Stimulated activated CD8-positive, alpha-beta memory T cell treated with anti-CD3 and anti-CD28 coated beads, Interleukin-15, amount 100 ng/mL, for 24 hours (primary cell): ENCODE measurements around the gene SLC37A3.
"Not testable (repeated sequence)": the region's sequence is repeated elsewhere in the genome, so short reads cannot be mapped to it uniquely, and the experiment has no call there.

Source experiments
- DNase-seq: peaks from one replicate; pipeline ENCODE4 v3.0.0-alpha.2; 2020; ENCODE audit warnings: low read depth

SLC37A3 gene

GRCh38 chr7:140314573-140315480, 83.5 kb downstream of the SLC37A3 start:
- DNase-seq, result no peak

- no peak for DNase-seq
Observed at GRCh38 chr7:140312141-140312846, 86.0 kb downstream of the SLC37A3 start.

DNA sequence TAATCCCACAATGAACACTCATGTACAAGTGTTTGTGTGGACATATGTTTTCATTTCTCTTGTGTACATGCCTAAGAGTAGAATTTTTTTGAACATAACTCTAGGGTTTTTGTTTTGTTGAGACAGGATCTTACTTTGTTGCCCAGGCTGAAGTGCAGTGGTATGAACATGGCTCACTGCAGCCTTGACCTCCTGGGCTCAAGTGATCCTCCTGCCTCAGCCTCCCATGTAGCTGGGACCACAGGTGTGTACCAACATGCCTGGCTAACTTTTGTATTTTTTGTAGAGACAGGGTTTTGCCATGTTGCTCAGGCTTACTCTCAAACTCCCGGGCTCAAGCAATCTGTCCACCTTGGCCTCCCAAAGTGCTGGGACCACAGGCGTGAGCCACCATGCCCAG, 87.2 kb downstream of the SLC37A3 start:
- not testable (repeated sequence) for DNase-seq

- DNase-seq, result no peak
Observed at GRCh38 chr7:140310337-140311002, 87.9 kb downstream of the SLC37A3 start.

- DNase-seq, result no peak
Observed at GRCh38 chr7:140308060-140308459, 90.3 kb downstream of the SLC37A3 start.

DNA sequence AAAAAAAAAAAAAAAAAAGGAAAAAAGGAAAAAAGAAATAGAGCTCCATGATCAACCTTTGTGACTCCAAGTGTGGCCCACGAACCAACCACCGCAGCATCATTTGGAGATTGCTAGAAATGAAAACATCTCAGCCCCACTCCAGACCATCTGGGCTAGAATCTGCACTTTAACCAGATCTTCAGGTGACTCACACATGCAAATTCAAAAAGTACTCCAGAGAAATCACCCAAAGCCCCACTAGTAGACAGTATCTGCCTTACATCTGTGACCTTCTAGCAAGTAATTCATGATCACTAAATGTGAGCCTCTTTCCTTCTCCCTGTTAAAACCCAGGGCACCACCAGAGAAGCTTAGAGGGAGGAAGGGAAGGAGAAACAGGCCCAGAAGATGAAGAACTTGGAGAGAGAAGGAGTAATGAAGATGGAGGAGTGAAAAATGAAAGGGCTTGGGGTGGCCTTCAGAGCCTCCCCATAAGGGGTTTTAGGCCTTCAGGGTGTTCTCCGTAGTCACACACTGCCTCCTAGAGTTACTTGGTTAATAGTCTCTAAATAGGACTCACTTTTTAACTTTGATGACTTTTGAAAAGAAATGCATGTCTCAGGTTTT, 94.0 kb downstream of the SLC37A3 start:
- no peak for DNase-seq

- no peak for DNase-seq
Observed at GRCh38 chr7:140300243-140301136, 97.8 kb downstream of the SLC37A3 start.

DNA sequence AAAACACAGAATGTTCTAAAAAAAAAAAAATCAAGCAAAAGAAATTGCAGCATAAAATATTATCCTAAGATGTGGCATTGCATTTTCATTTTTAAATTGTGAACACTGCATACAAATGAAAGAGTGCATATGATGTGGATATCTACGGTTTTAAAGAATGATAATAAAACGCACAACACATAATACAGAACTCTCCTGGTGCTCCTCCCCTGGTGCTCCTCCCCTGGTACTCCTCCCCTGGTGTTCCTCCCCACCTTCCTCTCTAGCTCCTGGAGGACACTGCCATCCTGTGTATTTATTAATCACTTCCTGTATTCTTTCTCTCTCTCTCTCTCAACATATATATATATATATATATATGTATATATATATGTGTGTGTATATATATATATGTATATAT, 100.1 kb downstream of the SLC37A3 start:
- no peak for DNase-seq

DNA sequence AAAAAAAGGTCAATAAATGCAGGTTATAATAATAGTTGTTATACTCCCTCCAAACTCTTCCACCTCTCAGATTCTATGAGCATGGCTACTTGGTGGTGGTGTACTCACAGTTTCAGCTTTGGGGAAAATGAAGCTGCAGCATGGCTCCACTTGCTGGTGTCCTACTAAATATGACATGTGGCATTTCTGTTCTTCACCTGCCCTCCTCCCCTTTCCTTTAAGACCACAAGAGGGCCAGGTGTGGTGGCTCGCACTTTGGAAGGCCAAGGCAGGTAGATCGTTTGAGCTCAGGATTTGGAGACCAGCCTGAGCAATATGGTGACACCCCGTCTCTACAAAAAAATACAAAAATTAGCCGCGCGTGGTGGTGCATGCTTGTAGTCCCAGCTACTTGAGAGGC, 101.1 kb downstream of the SLC37A3 start:
- DNase-seq, result no peak

- no peak for DNase-seq
Observed at GRCh38 chr7:140295224-140295738, 103.0 kb downstream of the SLC37A3 start.

DNA sequence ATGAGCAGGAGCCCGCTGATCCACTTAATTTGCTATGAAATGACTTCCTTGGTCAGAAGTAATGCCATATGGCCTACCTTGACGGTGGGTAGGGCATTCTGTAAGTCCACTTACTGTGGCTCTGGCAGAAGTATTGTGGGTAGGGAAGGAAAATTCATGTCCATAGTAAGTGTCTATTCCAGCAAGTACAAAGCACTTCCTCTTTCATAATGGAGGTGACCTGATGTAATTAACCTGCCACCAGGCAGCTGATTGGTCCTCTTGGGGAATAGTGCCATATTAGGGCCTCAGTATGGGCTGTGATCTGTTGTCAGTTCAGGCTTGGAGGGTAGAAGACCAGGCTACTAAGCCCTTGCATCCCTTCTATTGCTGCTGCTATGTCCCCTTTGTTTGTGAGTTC, 103.9 kb downstream of the SLC37A3 start:
- no peak for DNase-seq

- DNase-seq, result no peak
Observed at GRCh38 chr7:140292438-140292837, 105.9 kb downstream of the SLC37A3 start.

DNA sequence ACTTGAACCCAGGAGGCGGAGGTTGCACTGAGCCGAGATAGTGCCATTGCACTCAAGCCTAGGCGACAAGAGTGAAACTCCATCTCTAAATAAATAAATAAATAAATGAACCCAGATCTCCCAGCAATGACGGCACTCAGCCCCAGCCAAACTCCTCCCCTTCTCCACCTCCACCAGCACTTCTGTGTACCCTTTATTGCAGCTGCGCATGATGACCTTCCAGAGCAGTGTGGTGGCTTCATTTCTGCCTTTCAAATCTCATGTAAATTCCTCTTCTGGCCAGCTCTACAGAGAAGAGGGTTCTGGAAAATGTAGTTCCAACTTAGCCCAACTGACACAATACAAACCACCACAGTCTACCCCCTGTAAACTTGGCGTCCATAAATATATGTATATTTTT, 108.5 kb downstream of the SLC37A3 start:
- DNase-seq, result no peak

DNA sequence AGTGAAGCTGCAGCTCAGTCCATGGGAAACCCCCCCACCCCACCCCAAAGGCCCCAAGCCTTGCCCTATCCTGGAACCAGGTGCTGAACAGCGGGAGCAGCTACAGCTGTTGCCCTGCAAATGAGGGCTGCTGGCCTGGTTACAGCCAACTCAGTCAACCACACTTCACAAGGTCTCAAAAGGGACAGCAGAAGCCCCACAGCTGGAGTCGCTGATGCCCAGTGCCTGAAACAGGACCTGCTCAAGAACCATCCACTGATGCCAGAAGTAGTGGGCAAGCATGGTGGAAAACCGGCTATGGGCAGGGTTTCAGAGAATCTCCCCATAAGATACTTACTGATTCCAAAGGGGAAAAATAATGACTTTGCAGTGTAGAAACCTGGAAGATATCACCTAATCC, 110.3 kb downstream of the SLC37A3 start:
- no peak for DNase-seq

DNA sequence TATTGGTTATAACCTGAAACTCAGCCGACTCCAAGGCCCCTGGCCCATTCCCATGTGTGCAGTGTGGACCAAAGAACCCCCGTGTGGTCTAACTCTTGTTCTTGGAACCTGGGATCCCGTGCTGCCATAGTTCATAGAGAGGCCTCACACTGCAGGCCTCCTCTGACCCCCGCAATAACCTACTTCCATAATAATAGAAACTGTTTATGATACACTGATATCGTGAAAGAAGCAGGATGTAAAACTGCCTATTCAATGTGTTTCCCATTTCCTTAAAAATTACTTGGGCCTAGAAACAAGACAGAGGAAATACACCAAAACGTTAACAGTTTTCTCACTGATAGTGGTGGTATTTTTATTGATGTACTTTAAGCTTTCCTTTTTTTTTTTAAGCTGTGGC, 112.4 kb downstream of the SLC37A3 start:
- no peak for DNase-seq

DNA sequence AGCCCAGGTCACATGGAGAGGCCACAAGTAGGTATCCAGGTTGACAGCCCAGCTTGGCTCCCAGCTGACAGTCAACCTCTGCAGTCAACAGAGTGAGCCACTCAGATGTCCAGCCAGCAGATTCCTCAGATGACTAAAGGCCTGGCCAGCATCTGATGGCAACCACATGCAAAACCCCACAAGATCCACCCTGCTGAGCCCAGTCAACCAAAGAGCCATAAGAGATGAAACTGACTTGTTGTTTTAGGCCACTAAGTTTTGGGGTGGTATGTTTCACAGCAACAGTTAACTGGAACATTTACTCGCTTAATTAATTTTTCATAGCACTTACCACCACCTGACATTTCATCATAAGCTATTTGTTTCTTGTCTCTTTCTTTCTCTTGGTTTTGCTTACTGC, 114.3 kb downstream of the SLC37A3 start:
- no peak for DNase-seq
